HG03575 (cell line): ENCODE data around the gene ITGB3.
"Not testable (repeated sequence)": the region's sequence is repeated elsewhere in the genome, so short reads cannot be mapped to it uniquely, and the experiment has no call there.

Experiments
- ATAC-seq: cut with Tn5 transposase; IDR thresholded peaks from one replicate; pipeline ENCODE4 v1.9.1; 2021; ENCODE audit not compliant: unreplicated experiment, insufficient number of reproducible peaks, low FRiP score; ENCODE audit errors: extremely low read depth

Gene ITGB3

DNA sequence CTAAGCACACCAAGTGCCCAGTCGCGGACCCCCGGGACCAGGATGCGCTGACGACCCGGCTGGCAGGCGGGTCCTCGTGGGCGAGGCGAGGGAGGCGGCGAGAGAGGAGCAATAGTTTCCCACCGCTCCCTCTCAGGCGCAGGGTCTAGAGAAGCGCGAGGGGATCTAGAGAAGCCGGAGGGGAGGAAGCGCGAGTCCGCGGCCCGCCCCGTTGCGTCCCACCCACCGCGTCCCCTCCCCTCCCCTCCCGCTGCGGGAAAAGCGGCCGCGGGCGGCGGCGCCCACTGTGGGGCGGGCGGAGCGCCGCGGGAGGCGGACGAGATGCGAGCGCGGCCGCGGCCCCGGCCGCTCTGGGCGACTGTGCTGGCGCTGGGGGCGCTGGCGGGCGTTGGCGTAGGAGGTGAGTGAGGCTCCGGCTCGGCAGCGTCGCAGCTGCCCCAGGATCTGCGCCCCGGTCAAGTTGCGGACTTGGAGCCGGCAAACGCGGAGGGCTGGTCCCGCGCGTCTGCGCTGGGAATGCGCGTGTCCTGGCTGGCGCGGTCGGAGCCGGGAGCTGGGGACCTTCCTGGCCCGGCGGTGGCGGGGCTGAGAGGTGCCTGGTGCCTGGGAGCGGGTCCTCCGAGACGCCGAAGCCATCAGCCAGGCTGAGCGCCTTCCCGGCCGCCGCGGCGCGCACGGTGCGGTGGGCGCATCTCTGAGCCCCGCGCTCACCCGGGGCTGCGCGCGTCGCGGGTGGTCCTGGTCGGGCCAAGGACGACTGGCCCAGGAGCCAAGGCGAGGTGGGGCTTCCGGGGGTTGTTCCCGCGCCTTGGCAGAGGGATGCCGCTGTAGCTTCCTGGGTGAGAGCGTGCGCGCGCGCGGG, at the start of gene ITGB3:
Gene ITGB3, plus strand, starts transcription at position 287 of the 862 bp plus-strand sequence. Its CDS starts 35 bp downstream, at position 322.
- ATAC-seq, result no peak

DNA sequence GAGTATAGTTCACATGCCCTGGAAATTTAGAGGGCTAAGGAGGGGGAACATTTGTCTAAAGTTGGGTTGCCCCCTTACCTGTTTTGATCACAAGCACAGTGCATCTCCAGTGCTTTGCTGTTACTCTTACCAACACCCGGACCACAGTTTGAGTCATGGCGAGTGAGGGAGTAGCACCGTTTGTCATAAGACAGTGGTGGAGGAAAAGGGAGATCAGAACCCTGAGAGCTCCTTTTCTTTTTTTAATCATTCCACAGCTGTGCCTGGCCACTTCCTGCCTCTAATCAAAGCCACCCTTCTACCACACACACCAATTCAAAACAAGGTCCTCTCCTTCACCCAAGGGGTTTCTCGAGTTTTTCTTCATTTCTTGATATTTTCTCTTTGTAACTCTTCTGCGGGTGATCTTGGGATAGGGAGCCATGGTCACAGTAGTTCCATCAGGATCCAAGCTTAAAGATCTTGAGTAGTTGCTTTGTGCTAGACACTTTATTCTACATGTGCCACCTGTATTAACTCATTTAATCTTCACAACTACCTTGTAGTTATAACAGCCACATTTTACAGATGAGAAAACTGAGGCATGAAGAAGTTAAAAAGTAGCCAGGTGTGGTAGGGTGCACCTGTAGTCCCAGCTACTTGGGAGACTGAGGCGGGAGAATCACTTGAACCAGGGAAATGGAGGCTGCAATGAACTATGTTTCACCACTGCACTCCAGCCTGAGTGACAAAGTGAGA, 49.5 kb upstream of the ITGB3 start:
- no peak for ATAC-seq

DNA sequence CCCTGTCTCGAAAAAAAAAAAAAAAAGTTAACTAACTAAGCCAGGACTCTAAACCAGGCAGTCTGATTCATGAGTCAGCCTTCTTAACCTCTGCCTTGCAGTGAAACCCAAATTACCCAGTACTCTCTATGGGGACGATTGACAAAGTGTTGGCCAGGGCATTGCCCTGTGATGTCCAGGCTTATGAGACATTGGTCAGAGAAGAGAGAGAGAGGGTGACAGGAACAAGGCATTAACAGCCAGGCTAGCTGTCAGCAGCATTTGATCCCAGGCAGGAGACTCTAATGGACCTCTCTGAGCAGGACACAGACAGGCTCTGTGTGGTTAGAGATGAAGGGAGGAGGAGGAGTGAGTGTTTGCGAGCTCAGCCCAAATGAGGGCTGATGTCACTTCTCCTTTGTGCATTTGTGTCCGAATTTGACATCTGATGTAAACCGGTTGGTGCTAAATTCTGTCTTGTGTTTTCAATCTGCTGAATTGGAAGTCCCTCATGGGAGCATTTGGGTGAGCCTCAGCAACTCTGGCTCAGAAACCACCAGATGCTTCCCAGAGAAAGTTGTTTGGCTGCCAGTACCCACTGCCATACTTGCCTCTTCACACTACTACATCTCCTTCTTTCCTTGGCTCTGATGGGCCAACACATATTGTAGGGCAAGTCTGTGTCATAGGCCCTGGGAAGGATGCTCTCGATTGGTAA, 48.8 kb upstream of the ITGB3 start:
- ATAC-seq, result no peak

DNA sequence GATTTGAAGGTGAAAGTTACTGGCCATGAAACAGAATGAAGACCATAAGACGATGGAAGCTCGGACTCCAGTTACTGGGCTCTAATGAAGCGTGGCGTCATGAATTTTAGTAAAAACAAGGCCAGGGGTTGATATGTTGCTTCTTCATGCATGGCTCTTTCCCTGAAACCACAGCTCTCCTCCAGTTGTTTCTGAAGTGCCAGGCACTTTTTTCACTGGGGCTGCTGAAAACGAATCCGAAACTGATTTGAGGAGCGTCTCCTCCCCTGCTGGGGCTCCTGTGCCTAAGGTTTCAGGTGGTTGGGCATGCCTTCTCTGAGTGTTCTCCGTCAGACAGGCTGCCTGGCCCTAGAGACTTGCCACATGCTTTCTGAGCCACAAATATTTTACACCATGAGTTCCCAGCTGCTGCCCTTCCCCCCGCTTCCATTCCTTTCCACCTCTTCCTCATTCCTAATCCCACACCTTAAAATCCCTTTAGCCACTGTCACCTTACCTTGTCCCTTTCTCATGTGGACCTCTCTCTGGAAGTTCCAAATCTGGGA, 48.1 kb upstream of the ITGB3 start:
- no peak for ATAC-seq

DNA sequence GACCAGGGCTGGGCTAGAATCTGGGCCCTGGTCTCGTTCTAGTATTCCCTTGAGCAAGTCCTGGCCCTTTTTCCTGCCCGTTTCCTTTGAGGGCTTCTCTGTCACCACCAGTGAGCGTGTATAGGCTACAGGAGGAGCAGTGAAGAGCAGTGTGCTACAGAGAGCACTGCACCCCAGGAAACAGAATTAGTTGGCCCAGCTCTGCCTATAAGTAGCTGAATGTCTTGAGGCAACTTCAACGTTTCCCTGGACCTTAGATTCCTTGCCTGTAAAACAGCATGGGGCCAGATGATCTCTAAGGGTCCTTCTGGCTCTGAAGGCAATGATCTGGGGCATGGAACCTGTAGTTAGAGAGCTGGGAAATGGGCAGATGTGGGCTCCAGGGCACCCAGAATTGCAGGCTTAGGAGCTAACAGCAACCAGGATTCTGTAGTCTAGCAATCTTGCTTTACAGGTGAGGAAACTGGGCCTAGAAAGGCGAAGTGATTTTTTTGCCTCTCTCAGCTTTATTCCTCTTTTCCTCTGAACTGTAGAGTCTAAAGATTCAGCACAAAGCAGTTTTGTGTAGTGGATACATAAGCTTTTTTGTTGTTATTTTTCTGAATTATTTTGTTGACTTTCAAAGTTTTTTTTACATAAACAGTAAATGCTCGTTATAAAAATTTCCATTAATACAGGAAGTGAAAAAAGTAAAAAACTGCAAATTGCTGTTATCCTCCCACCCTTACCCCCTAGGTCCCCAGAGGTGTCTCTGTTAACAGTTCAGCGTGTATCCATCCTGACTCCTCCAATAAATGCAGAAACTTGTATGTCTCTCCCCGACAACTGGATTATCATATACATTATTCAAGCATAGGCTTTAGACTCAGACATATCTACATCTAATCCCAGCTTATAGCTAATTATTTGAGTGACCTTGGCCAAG, 46.2 kb upstream of the ITGB3 start:
- ATAC-seq, result no peak

DNA sequence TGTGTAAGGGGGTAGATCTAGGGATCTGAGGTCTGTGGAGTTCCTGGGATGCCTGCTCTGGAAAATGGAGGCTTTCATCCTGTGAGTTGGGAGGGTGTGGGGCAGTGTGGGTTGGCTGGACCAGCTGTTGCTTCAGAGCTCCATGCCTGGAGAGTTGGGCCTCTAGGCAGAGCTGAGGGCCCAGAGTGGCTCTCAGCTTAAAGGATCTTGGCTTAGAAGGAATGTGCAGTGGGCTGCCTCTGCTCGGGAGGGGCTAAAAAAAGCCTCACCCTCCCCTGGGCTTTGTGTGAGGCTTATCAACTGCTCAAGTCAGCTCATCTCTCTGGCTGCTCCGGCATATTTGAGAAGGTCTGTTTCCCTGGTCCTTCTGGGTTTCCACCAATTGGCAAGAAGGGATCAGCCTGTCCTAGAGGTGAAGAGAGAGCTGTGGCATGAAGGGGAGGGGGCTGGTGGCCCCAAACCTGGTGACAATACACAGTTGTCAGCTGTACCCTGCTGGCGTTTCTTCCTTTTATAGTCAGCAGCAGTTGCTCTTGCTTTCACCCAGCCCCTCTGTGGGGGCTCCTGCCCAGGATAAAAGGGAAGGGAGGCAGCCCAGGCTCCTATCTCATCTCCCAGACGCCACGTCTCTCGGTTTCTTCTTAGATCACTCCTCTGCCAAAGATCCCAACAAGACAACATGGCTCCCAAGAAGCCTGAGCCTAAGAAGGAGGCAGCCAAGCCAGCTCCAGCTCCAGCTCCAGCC, 44.7 kb upstream of the ITGB3 start, which contains the start of gene MYL4:
Gene MYL4, plus strand, starts transcription at position 605 of the 745 bp plus-strand sequence. Its CDS starts 75 bp downstream, at position 680.
- no peak for ATAC-seq

DNA sequence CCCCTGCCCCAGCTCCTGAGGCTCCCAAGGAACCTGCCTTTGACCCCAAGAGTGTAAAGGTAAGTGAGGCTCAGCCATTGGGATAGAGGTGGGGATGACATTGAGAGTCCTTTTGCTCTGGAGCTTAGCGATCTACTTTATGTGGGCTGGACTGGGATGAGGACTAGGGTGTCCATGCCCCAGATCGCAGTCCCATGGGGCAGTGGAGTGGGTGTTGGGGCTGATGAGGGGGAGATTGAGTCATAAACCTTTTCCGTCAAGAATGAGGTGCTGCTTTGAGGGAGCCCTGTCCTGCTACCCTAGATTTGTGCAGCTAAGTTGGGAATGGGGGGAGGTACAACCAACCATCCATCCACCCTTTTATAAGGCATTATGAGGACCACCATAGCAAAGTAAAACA, 44.1 kb upstream of the ITGB3 start:
- no peak for ATAC-seq

DNA sequence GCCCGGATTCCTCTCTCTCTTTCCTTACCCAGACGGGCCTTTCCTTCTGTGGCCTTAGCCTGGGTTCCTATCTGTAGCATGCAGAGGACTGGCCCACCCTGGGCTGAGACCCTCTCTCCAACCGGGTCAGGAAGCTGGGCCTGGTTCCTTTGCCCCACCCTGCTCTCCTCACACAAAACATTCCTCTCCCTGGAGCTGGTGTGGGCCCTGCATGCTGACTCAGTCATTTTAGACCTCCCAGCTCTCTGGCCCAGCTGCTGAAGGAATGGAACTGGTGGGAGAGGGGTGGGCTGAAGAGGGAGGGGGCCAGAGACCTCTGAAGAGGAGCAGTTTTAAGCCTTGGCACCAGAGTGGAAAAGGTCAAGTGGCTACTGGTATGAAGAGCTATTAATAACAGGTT, 43.5 kb upstream of the ITGB3 start:
- no peak for ATAC-seq

DNA sequence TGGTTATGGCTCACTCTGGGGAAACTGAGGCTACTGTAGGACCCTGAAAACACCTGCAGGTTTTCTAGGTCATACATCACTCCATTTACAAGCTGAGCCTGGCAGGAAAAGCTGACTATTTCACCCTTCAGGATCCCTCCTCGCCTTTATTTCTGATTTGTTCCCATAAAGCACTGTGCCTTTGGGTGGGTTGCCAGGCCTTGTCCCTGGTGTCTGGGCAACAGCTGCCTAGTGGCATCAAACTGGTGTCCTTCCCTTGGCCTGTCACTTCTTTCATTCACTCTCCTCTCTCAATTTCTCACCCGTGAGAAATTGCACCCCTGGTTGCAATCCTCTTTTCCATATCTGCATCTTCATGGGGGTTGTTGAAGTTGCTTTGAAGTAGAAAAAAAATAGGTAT, 42.8 kb upstream of the ITGB3 start:
- ATAC-seq, result no peak

DNA sequence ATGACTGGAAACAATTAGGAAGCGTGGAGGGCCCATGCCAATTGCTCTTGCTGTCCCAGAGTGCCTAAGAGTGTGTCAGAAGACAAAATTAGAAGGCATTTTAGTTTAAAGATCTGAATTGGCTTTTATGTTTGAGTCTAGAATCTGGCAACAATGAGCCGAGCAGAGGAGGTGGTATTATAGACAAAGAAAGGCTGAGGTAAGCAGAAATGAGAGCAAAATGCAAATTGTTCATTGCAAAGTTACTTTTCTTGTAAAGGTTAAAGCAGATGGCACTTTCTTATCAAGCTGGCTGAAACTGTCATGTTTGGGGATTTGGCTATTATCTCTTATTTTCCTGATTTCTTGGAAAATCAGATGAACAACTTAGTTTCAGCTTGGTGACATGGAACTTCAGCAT, 41.2 kb upstream of the ITGB3 start:
- ATAC-seq, result no peak

DNA sequence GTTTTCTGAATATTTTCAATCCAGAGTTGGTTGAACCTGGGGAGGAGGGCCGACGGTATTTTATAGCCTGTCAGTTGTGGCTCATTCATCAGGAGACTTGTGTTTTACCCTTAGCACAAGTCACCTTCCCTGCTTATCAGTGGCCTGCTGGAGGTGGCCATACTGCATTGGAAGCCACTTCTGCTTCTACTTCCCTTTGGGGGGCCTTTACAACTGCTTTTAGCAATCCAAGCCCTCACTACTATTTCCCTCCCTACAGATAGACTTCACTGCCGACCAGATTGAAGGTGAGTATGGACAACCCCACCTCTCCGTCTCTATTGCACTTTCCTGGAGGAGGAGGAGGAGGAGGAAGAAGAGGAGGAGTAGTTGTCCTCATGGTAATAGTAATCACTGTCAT, 40.1 kb upstream of the ITGB3 start:
- no peak for ATAC-seq

DNA sequence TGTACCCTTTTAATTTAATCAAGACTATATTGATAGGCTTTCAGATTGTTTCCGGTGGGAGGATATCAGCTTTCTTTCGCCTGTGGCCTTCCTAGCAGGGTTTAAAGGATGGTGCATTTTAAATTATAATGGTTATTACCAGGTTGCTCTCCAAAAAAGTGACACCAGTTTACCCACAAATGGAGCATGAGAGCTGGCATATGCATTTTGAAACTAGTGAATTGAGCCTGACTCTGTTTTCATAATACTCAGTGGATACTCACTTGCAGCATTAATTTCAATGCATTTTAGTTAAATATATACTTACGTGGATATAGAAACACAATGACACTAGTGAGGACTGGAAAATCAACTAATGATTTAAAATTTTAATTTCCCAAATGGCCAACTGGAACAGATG, 38.7 kb upstream of the ITGB3 start:
- ATAC-seq, result no peak

DNA sequence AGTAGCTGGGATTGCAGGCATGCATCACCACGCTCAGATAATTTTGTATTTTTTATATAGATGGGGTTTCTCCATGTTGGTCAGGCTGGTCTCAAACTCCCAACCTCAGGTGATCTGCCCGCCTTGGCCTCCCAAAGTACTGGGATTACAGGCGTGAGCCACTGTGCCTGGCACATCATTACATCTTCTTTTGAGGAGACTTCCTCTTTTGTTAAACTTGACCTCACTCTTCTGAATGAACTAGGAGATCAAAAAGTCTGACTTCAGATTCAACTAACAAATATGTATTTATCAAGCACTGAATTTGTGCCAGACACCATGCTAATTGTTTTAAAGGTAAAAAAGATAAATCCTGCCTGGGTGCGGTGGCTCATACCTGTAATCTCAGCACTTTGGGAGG, 36.8 kb upstream of the ITGB3 start:
- ATAC-seq, result not testable (repeated sequence)

DNA sequence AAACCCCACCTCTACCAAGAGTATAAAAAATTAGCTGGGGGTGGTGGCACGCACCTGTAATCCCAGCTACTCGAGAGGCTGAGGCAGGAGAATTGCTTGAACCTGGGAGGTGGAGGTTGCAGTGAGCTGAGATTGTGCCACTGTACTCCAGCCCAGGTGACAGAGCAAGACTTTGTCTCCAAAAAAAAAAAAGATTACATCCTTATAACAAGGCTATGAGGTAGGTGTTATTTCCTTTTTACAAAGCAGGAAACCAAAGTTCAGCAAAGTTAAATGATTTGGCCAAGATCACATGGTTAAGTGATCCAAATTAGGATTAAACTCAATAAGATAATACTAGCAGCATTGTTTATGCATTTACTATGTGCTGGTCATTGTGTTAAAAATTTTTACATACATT, 36.3 kb upstream of the ITGB3 start:
- ATAC-seq, result not testable (repeated sequence)

DNA sequence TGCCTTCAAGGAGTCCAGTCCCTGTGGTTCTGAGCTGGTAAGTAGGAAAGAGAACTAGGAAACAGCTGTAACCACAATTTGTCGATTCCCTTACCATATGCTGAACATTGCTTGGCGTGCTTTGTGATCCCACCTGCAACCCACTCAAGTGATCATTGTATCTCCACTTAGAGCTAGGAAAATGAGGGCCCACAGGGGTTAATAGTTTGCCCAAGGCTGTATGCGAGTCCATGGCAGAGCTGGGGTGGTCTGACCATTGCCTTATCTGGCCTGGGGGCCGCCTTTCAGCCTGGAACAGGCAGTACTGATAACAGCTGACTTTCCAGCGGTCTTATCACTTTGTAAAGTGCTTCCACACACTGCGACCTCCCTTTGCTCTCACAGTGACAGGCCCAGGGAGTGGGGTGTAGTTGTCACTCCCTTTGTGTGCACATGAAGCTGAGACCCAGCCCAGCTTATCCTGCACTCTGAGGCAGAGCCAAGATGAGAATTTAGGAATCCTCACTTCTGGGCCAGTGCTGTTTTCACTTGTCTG, 34.7 kb upstream of the ITGB3 start:
- ATAC-seq, result no peak

DNA sequence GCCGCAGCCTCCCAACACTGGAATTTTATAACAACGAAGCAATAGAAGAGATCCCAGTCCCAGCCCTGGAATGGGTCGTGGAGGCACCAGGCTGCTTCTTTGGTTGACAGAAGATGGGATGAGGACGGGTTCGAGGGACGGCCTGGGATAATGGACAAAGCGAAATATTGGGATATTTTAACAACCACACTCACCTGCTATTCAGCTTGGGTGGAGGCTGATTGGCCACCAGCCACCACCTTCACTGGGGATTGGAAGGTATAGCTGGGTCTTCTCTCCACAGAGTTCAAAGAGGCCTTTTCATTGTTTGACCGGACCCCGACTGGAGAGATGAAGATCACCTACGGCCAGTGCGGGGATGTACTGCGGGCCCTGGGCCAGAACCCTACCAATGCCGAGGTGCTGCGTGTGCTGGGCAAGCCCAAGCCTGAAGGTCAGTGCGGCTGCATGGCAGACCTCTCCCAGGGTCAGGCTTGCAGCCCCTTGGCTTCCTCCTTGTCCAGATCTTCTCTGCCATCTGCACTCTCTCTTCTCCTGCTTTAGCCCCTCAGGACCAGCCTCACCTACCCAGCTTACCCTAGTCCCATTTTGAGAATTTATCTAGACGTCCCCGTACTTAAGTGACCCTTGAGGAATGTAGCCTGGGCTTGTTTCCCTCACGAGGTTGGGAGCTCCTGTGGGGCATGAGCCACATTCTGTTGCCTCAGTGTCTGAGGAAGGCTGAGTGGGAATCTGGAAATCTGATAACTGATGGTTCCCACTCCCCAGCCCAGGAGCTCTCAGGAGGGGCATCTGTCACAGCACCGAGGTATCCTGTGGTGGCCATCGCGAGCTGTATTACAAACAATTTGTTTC, 33.8 kb upstream of the ITGB3 start:
- no peak for ATAC-seq

DNA sequence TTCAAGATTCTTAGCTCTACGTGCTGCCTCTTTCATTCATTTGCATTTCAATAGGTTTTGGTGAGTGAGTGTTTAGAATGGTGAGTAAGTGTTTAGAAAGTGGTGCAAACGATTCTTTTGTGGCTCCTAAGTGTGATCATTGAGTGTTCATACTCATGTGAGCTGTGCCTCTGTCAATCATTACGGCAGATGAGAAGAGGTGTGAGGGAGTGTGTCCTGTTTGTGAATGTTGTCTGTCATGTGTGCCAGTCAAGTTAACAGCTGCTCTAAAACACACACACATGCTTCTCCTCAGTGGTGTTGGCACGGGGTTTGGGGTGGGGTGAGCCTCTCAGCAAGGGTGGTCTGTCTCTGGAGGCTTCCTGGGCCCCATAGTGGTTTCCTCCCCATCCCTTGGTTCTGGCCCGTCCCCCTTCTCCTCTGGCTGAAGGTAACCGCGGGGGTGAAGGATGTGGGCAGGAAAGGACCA, 33.1 kb upstream of the ITGB3 start:
- ATAC-seq, result no peak
